K562 (cell line): ENCODE results near the gene SLC7A5. TPM values are rescaled to one million over a fixed set of nuclear protein-coding genes. Genes with fewer than 3 reads are reported as not detected.

Experiments
- ATAC-seq: fragments of 200-7000 bp; cut with Tn5 transposase; 3 replicates; pipeline ENCODE4 v1.9.1; 2020; ENCODE audit warnings: moderate library complexity
- BruUV-seq: library from RNA; stranded (reverse); fragments of 400-500 nt; replicated peaks from 2 replicates; lab custom pipeline; 2021; lab: Mats Ljungman, UMichigan
- CTCF ChIA-PET: fragments of 300-600 bp; formaldehyde crosslinking; extraction: SDS; loops from one replicate; lab custom pipeline; 2021; ENCODE audit warnings: low intra/inter-chr PET ratio; lab: Yijun Ruan, JAX
- POLR2A ChIA-PET: fragments of 300-600, 350-650 bp; sonication (Branson Sonifier 250); formaldehyde crosslinking; extraction: SDS; loops from one replicate; lab custom pipeline; 2021; ENCODE audit warnings: antibody characterized with exemption, inconsistent platforms; lab: Yijun Ruan, JAX
- DNase-seq, 4 experiments: peaks; one replicate each; pipeline versions ENCODE4 v3.0.0 to v3.0.0-alpha.2; 2011 to 2018; ENCODE audit warnings: low spot score in 3 of 4, mixed read lengths in 3 of 4; ENCODE audit errors: extremely low read depth in 1 of 4
- FAIRE-seq: peaks from 2 replicates; lab custom pipeline; 2011; peaks lifted over from hg19 to GRCh38; lab: Jason Lieb, UNC
- H2AFZ ChIP-seq: 2 replicates; pipeline ENCODE4 v1.6.0; 2011; ENCODE audit warnings: low read depth, low read length, control low read depth, inconsistent platforms
- H3K27ac ChIP-seq: fragments of 200-600 bp; 3 replicates; pipeline ENCODE4 v1.8.0; 2011; ENCODE audit warnings: low read depth, mild to moderate bottlenecking, control low read depth, inconsistent platforms, low read length, moderate library complexity, mixed read lengths; ENCODE audit errors: extremely low read depth
- H3K27me3 ChIP-seq, 2 experiments: fragments of 300-600 bp in 1 of 2; 2 replicates in 1 of 2; 3 replicates in 1 of 2; pipeline versions ENCODE4 v1.6.0 to v1.8.0; 2011; ENCODE audit warnings: inconsistent platforms in 2 of 2, low read length in 2 of 2, mild to moderate bottlenecking in 1 of 2, mixed read lengths in 1 of 2, moderate library complexity in 1 of 2; ENCODE audit not compliant: control insufficient read depth in 2 of 2, insufficient read depth in 2 of 2
- H3K36me3 ChIP-seq: fragments of 300-600 bp; 3 replicates; pipeline ENCODE4 v1.8.0; 2011; ENCODE audit warnings: mild to moderate bottlenecking, low read length, inconsistent platforms; ENCODE audit not compliant: control insufficient read depth, insufficient read depth
- H3K4me1 ChIP-seq, 2 experiments: fragments of 200-600 bp in 1 of 2; replicated peaks in 1 of 2; 2 replicates in 1 of 2; 3 replicates in 1 of 2; pipeline versions ENCODE4 v1.5.1 to v1.8.0; 2011; ENCODE audit warnings: inconsistent platforms in 2 of 2, low read length in 2 of 2, mild to moderate bottlenecking in 1 of 2, mixed read lengths in 1 of 2, moderate library complexity in 1 of 2; ENCODE audit not compliant: control insufficient read depth in 2 of 2, insufficient read depth in 2 of 2
- H3K4me2 ChIP-seq: 2 replicates; pipeline ENCODE4 v1.6.1; 2011; ENCODE audit warnings: low read length, control low read depth, inconsistent platforms, mixed read lengths; ENCODE audit not compliant: insufficient read depth
- H3K4me3 ChIP-seq: fragments of 200-600 bp; sonication (generic), shearing (Covaris generic); 2 replicates; pipeline ENCODE4 v1.5.1; 2016; ENCODE audit warnings: control low read depth, inconsistent platforms
- H3K79me2 ChIP-seq: fragments of 200-600 bp; 3 replicates; pipeline ENCODE4 v1.8.0; 2011; ENCODE audit warnings: low read length, inconsistent platforms; ENCODE audit not compliant: control insufficient read depth, insufficient read depth
- H3K9ac ChIP-seq, 2 experiments: 2 replicates each; pipeline versions ENCODE4 v1.6.0 to v1.6.1; 2011; ENCODE audit warnings: low read depth in 2 of 2, low read length in 2 of 2, control low read depth in 1 of 2, inconsistent platforms in 1 of 2, mild to moderate bottlenecking in 1 of 2, mixed read lengths in 1 of 2; ENCODE audit not compliant: insufficient read depth in 1 of 2
- H3K9me1 ChIP-seq: one replicate; pipeline ENCODE4 v1.6.0; 2011; ENCODE audit warnings: inconsistent platforms, mild to moderate bottlenecking, low read length, moderate library complexity; ENCODE audit not compliant: control insufficient read depth, insufficient read depth
- H3K9me3 ChIP-seq: replicated peaks from 2 replicates; pipeline ENCODE4 v1.5.1; 2011; ENCODE audit warnings: low read depth, low read length, inconsistent platforms; ENCODE audit not compliant: control insufficient read depth, insufficient read depth
- H4K20me1 ChIP-seq: replicated peaks from 2 replicates; pipeline ENCODE4 v1.6.1; 2011; ENCODE audit warnings: low read length, inconsistent platforms, mixed read lengths; ENCODE audit not compliant: control insufficient read depth, insufficient read depth
- CBFA2T3 ChIP-seq: fragments of 450-650 bp; IDR thresholded peaks from 2 replicates; pipeline ENCODE4 v1.6.1; 2017
- EGR1 ChIP-seq: fragments of 450-650 bp; conservative IDR thresholded peaks from 2 replicates; pipeline ENCODE4 v1.6.1; 2017; ENCODE audit warnings: mild to moderate bottlenecking
- FOSL1 ChIP-seq: fragments of 200-800 bp; sonication (Bioruptor generic); conservative IDR thresholded peaks from 2 replicates; pipeline ENCODE4 v1.6.1; 2016; ENCODE audit warnings: missing genetic modification characterization, missing compliant biosample characterization
- PML ChIP-seq: IDR thresholded peaks from 2 replicates; pipeline ENCODE4 v1.6.1; 2012; ENCODE audit warnings: low read length, inconsistent platforms
- RBM15 ChIP-seq: fragments of 200-400 bp; formaldehyde crosslinking; IDR thresholded peaks from 2 replicates; pipeline ENCODE4 v1.6.1; 2018; ENCODE audit warnings: mild to moderate bottlenecking, low read length, moderate library complexity; ENCODE audit not compliant: insufficient read depth
- RCOR1 ChIP-seq, 2 experiments: IDR thresholded peaks; 2 replicates each; pipeline ENCODE4 v1.6.1; 2012; ENCODE audit warnings: low read depth in 2 of 2, low read length in 2 of 2, borderline replicate concordance in 1 of 2, improper control_type of control experiment in 1 of 2
- U2AF1 ChIP-seq: fragments of 200-400 bp; formaldehyde crosslinking; optimal IDR thresholded peaks from 2 replicates; pipeline ENCODE3; 2017; ENCODE audit warnings: mild to moderate bottlenecking, low read depth, low read length, moderate library complexity
- WGBS: fragments of 100-300 bp; shearing (Covaris generic); methylation state at CpG from one replicate; pipeline ENCODE4 v1.1.6; 2016; ENCODE audit warnings: low coverage, mixed read lengths; ENCODE audit not compliant: insufficient coverage; ENCODE audit errors: missing lambda C conversion rate; 5-methylcytosine and 5-hydroxymethylcytosine counted together
- in situ Hi-C: fragments of 300-500 bp; cut with MboI; formaldehyde crosslinking; loops from 4 replicates; pipeline ENCODE4 v1.15.0; 2018; ENCODE audit warnings: inconsistent platforms, mixed read lengths
- intact Hi-C: fragments of 100-400 bp; cut with micrococcal nuclease; formaldehyde crosslinking; loops from 2 replicates; pipeline ENCODE4 v1.14.2; 2022
- polyA plus RNA-seq, 8 experiments: library from polyadenylated mRNA; depleted of rRNA in 4 of 8; stranded (reverse) in 5 of 8; unstranded in 3 of 8; fragments of >200 nt; fragmentation: Nextera tagmentation in 2 of 8; fragmentation: Illumina TruSeq in 1 of 8; extraction: Ambion mirVana in 2 of 8; extraction: Trizol in 1 of 8; gene quantifications; 2 replicates each; pipeline versions ENCODE4 v1.2.1 to v1.2.3, GENCODE V29; 2011 to 2014; ENCODE audit warnings: inconsistent platforms in 1 of 8, missing spikeins in 1 of 8
- total RNA-seq, 7 experiments: library from RNA; depleted of rRNA in 6 of 7; stranded (reverse); fragments of >200 nt in 6 of 7; fragmentation: Illumina TruSeq in 2 of 7; extraction: Trizol in 2 of 7; gene quantifications; 2 replicates each; pipeline versions ENCODE4 v1.2.1 to v1.2.3, GENCODE V29; 2011 to 2021; ENCODE audit warnings: low replicate concordance in 1 of 7
- TF ChIP-seq, protein P1 (sequence below), 2 experiments: fragments of 450-650 bp in 1 of 2; IDR thresholded peaks; 2 replicates each; pipeline ENCODE4 v1.6.1; 2011 to 2017; ENCODE audit warnings: low read depth in 2 of 2, antibody characterized with exemption in 1 of 2, borderline replicate concordance in 1 of 2, low read length in 1 of 2, mild to moderate bottlenecking in 1 of 2, mixed read lengths in 1 of 2; ENCODE audit not compliant: control insufficient read depth in 1 of 2
- TF ChIP-seq, protein P2 (sequence below): IDR thresholded peaks from 3 replicates; pipeline ENCODE4 v1.6.1; 2011; ENCODE audit warnings: borderline replicate concordance, mild to moderate bottlenecking, moderate library complexity; ENCODE audit not compliant: insufficient read length; ENCODE audit errors: extremely low read depth
- TF ChIP-seq, protein P3 (sequence below): fragments of 450-650 bp; formaldehyde crosslinking; IDR thresholded peaks from 2 replicates; pipeline ENCODE4 v1.4.0; 2020; ENCODE audit warnings: mild to moderate bottlenecking, moderate library complexity

Gene SLC7A5
- total and polyA plus RNA-seq, 9 of the 15 experiments (the other 6 are each of a cell fraction or from before 2014, with no cell fraction given) = 1.9 to 220 (median 18.6) TPM

DNA sequence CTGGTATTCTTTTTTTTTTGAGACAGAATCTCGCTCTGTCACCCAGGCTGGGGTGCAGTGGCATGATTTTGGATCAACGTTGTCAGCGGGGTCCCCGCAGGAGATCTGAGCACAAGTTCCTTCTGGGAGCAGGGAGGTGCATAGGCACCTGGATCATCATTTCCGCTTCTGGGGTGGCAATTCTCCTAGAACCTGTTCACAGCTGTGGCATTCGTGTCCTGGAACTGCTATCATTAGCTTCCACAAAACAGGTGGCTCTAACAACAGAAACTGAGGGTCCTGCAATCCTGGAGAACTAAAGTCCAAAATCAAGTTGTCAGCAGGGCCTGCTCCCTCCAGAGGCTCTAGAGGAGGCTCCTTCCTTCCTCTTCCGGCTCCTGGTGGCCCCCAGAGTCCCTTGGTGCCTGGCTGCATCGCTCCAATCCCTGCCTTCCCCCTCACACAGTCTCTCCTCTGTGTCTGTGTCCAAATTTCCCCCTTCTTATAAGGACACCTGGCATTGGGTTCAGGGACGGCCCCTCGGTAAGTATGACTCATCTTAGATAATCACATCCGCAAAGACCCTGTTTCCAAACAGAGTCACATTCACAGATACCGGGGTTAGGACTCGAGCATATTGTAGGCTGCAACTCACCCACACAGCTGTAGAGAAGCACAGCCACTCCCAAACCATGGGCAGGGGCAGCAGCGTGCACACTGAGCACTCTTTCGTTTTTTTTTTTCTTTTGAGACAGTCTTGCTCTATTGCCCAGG lies 60.0 kb downstream of the SLC7A5 start:
- ChIA-PET CTCF (interaction anchor here (0.6 kb wide), 1 partner anchor 121 kb away, joined by 4 read pairs; no protein-coding TSS in a partner anchor), POLR2A (interaction anchor here (1.0 kb wide), 1 partner anchor 18 kb away, joined by 5 read pairs; no protein-coding TSS in a partner anchor)
- DNase-seq (no peak), FAIRE-seq (peak; percentile 65), ATAC-seq (peak; percentile 2; the same call in 1 of the 3 replicates)
- Histone ChIP-seq H3K79me2 (no peaks in the 10 kb centered on the region), H3K4me2 (peak overlapping the region; percentile 34; the same call in 1 of the 2 replicates), H3K9ac (peak overlapping the region in 1 of 2 experiments; percentile 6; a peak in 1 of 4 replicates), H3K27ac (no peak overlapping the region), H3K36me3 (no peaks in the 10 kb centered on the region), H3K27me3 (peaks cover 2 to 6% of the 10 kb centered on the region in 2 experiments; a peak in 1 of 5 replicates), H2AFZ (no peak overlapping the region), H4K20me1 (no peaks in the 10 kb centered on the region), H3K9me1 (no peaks in the 10 kb centered on the region), H3K4me3 (no peak overlapping the region), H3K9me3 (no peaks in the 10 kb centered on the region), H3K4me1 (peaks cover 30% of the 10 kb centered on the region in 2 experiments)
- in situ Hi-C loops = no loop called here
- intact Hi-C loops = no loop called here
- 24% methylated on average over 15 of the region's 15 CpGs for WGBS
- BruUV-seq = no TSS peak
- TF ChIP-seq EGR1 = no peak
- TF ChIP-seq, protein P1, sequence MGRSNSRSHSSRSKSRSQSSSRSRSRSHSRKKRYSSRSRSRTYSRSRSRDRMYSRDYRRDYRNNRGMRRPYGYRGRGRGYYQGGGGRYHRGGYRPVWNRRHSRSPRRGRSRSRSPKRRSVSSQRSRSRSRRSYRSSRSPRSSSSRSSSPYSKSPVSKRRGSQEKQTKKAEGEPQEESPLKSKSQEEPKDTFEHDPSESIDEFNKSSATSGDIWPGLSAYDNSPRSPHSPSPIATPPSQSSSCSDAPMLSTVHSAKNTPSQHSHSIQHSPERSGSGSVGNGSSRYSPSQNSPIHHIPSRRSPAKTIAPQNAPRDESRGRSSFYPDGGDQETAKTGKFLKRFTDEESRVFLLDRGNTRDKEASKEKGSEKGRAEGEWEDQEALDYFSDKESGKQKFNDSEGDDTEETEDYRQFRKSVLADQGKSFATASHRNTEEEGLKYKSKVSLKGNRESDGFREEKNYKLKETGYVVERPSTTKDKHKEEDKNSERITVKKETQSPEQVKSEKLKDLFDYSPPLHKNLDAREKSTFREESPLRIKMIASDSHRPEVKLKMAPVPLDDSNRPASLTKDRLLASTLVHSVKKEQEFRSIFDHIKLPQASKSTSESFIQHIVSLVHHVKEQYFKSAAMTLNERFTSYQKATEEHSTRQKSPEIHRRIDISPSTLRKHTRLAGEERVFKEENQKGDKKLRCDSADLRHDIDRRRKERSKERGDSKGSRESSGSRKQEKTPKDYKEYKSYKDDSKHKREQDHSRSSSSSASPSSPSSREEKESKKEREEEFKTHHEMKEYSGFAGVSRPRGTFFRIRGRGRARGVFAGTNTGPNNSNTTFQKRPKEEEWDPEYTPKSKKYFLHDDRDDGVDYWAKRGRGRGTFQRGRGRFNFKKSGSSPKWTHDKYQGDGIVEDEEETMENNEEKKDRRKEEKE (IDR thresholded peaks at IDR 0.05; ENCODE audit: borderline replicate concordance in 1 of 2, control insufficient read depth in 1 of 2, low read depth in 2 of 2, low read length in 1 of 2) = no peak
- TF ChIP-seq, protein P2, sequence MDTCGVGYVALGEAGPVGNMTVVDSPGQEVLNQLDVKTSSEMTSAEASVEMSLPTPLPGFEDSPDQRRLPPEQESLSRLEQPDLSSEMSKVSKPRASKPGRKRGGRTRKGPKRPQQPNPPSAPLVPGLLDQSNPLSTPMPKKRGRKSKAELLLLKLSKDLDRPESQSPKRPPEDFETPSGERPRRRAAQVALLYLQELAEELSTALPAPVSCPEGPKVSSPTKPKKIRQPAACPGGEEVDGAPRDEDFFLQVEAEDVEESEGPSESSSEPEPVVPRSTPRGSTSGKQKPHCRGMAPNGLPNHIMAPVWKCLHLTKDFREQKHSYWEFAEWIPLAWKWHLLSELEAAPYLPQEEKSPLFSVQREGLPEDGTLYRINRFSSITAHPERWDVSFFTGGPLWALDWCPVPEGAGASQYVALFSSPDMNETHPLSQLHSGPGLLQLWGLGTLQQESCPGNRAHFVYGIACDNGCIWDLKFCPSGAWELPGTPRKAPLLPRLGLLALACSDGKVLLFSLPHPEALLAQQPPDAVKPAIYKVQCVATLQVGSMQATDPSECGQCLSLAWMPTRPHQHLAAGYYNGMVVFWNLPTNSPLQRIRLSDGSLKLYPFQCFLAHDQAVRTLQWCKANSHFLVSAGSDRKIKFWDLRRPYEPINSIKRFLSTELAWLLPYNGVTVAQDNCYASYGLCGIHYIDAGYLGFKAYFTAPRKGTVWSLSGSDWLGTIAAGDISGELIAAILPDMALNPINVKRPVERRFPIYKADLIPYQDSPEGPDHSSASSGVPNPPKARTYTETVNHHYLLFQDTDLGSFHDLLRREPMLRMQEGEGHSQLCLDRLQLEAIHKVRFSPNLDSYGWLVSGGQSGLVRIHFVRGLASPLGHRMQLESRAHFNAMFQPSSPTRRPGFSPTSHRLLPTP = no peak
- no peak for TF ChIP-seq U2AF1
- peak; percentile 80 for TF ChIP-seq FOSL1 (tag)
- no peak for TF ChIP-seq PML
- TF ChIP-seq, protein P3, sequence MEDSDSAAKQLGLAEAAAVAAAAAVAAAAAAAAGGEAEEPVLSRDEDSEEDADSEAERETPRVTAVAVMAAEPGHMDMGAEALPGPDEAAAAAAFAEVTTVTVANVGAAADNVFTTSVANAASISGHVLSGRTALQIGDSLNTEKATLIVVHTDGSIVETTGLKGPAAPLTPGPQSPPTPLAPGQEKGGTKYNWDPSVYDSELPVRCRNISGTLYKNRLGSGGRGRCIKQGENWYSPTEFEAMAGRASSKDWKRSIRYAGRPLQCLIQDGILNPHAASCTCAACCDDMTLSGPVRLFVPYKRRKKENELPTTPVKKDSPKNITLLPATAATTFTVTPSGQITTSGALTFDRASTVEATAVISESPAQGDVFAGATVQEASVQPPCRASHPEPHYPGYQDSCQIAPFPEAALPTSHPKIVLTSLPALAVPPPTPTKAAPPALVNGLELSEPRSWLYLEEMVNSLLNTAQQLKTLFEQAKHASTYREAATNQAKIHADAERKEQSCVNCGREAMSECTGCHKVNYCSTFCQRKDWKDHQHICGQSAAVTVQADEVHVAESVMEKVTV (CRISPR knock-in tag) = no peak
- TF ChIP-seq CBFA2T3 = peak; percentile 41; the same call in 1 of the 2 replicates
- TF ChIP-seq RCOR1 (IDR thresholded peaks at IDR 0.05; ENCODE audit: borderline replicate concordance in 1 of 2, low read depth in 2 of 2, low read length in 2 of 2) = 0 out of 4 replicates have a peak, but pooled peaks of 1 of the 2 experiments have one; percentile 13
- no peak for TF ChIP-seq RBM15
